HepG2 (cell line): ENCODE results near the gene SPAG4. TPM values are rescaled to one million over a fixed set of nuclear protein-coding genes. Genes with fewer than 3 reads are reported as not detected.
A peak's percentile ranks its signal among the peaks of the same experiment; 100 is the strongest.

Experiments
- ARNT ChIP-seq: fragments of 450-650 bp; IDR thresholded peaks from 2 replicates; pipeline ENCODE4 v1.6.1; 2017
- CSRNP2 ChIP-seq: sonication (generic); formaldehyde crosslinking; conservative IDR thresholded peaks from 2 replicates; pipeline ENCODE4 v1.8.0; 2022; ENCODE audit warnings: low read depth, missing genetic modification reagents
- DNMT3B ChIP-seq: conservative IDR thresholded peaks from 2 replicates; pipeline ENCODE4 v1.6.1; 2016; ENCODE audit warnings: missing biosample characterization, control low read depth
- DPF2 ChIP-seq: sonication (generic); formaldehyde crosslinking; IDR thresholded peaks from 2 replicates; pipeline ENCODE4 v1.4.0; 2020; ENCODE audit warnings: mild to moderate bottlenecking, low read depth, missing genetic modification reagents, borderline replicate concordance
- ELF3 ChIP-seq: IDR thresholded peaks from 2 replicates; pipeline ENCODE4 v1.6.1; 2016; ENCODE audit warnings: missing genetic modification reagents, missing compliant biosample characterization
- KIAA2018 ChIP-seq: sonication (generic); formaldehyde crosslinking; IDR thresholded peaks from 2 replicates; pipeline ENCODE4 v1.5.0; 2020; ENCODE audit warnings: mild to moderate bottlenecking, missing genetic modification reagents, borderline replicate concordance
- MED13 ChIP-seq: sonication (generic); formaldehyde crosslinking; IDR thresholded peaks from 2 replicates; pipeline ENCODE4 v1.5.0; 2020; ENCODE audit warnings: missing genetic modification reagents
- MYPOP ChIP-seq: sonication (generic); formaldehyde crosslinking; IDR thresholded peaks from 2 replicates; pipeline ENCODE4 v1.8.1; 2023; ENCODE audit warnings: mild to moderate bottlenecking, moderate library complexity, missing genetic modification reagents
- NFRKB ChIP-seq: fragments of 450-650 bp; IDR thresholded peaks from 2 replicates; pipeline ENCODE4 v1.6.1; 2017
- ZBTB20 ChIP-seq: sonication (generic); formaldehyde crosslinking; IDR thresholded peaks from 2 replicates; pipeline ENCODE4 v1.8.1; 2023; ENCODE audit warnings: missing genetic modification reagents, low read depth, mild to moderate bottlenecking, borderline replicate concordance
- ZBTB7A ChIP-seq: sonication (generic); formaldehyde crosslinking; IDR thresholded peaks from 2 replicates; pipeline ENCODE4 v1.8.0; 2022; ENCODE audit warnings: mild to moderate bottlenecking, missing genetic modification reagents
- ZNF225 ChIP-seq: sonication (generic); formaldehyde crosslinking; IDR thresholded peaks from 2 replicates; pipeline ENCODE4 v1.4.0; 2020; ENCODE audit warnings: mild to moderate bottlenecking, missing genetic modification reagents
- ZNF263 ChIP-seq: sonication (generic); formaldehyde crosslinking; IDR thresholded peaks from 2 replicates; pipeline ENCODE4 v1.4.0; 2020; ENCODE audit warnings: missing genetic modification reagents
- ZNF383 ChIP-seq: sonication (generic); formaldehyde crosslinking; IDR thresholded peaks from 2 replicates; pipeline ENCODE4 v1.4.0; 2020; ENCODE audit warnings: missing genetic modification reagents, mild to moderate bottlenecking, borderline replicate concordance
- ZNF446 ChIP-seq: sonication (generic); formaldehyde crosslinking; IDR thresholded peaks from 2 replicates; pipeline ENCODE4 v1.5.0; 2020; ENCODE audit warnings: mild to moderate bottlenecking, missing genetic modification reagents
- ZNF879 ChIP-seq: sonication (generic); formaldehyde crosslinking; IDR thresholded peaks from 2 replicates; pipeline ENCODE4 v1.8.1; 2023; ENCODE audit warnings: missing genetic modification reagents
- polyA plus RNA-seq, 8 experiments: library from polyadenylated mRNA; depleted of rRNA in 3 of 8; stranded (reverse) in 7 of 8; unstranded in 1 of 8; fragments of >200 nt; fragmentation: Illumina TruSeq in 4 of 8; extraction: Trizol in 4 of 8; gene quantifications; 2 replicates each; pipeline versions ENCODE4 v1.2.1 to v1.2.3, GENCODE V29; 2011 to 2016; ENCODE audit warnings: low read depth in 4 of 8, missing spikeins in 1 of 8, mixed read lengths in 1 of 8; ENCODE audit not compliant: insufficient read depth in 1 of 8
- total RNA-seq, 5 experiments: library from RNA; depleted of rRNA; stranded (reverse); fragments of >200 nt; fragmentation: Illumina TruSeq; extraction: Trizol; gene quantifications; 2 replicates each; pipeline ENCODE4 v1.2.3, GENCODE V29; 2016; ENCODE audit warnings: low read depth in 1 of 5

Gene SPAG4
- total and polyA plus RNA-seq, 2 of the 13 experiments (the other 11 are each of a cell fraction or from before 2014, with no cell fraction given), result 5.8 to 137 TPM

DNA sequence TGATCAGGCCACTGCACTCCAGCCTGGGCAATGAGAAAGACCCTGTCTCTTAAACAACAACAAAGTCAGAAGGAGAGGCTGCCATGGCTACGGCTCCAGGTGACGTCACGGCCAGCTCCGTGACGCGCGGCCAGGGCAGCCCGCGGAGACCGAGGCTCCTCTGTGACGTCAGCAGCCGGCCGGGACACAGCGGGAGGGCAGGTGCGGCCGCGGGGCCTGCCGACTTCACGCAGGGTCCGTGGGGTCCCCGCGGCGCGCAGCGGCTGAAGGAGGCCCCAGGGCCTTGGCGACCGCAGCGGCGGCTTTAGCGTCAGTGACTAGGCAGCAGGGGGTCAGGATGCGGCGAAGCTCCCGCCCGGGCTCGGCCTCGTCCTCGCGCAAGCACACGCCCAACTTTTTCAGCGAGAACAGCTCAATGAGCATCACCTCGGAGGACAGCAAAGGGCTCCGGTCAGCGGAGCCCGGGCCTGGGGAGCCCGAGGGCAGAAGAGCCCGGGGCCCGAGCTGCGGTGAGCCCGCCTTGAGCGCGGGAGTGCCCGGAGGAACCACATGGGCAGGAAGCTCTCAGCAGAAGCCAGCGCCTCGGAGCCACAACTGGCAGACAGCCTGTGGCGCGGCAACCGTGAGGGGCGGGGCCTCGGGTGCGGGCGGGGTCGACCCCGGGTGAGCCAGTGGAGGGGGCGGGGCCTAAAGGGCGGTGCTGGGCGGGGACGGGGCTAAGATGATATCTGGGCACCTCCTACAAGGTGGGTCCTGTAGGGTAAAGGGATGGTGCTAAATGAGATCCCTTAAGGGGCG is at the start of gene SPAG4 (continued):
- peak; percentile 87; the same call in 1 of the 2 replicates for TF ChIP-seq CSRNP2 (CRISPR knock-in tag)
- TF ChIP-seq MYPOP (CRISPR knock-in tag), result peak; percentile 96
- peak; percentile 94 for TF ChIP-seq MED13 (CRISPR knock-in tag)
- TF ChIP-seq DNMT3B (CRISPR knock-in tag), result no peak; the same call in 1 of the 2 replicates
- TF ChIP-seq DPF2 (CRISPR knock-in tag), result 0 out of 2 replicates have a peak, but pooled peaks have one; percentile 41
- TF ChIP-seq ZBTB20 (CRISPR knock-in tag), result peak; percentile 98
- no peak for TF ChIP-seq NFRKB
- TF ChIP-seq ZNF879 (CRISPR knock-in tag), result peak; percentile 99
- TF ChIP-seq ELF3 (CRISPR knock-in tag), result peak; percentile 89
- TF ChIP-seq KIAA2018, result peak; percentile 91; the same call in 1 of the 2 replicates
- peak; percentile 98 for TF ChIP-seq ZNF446
- TF ChIP-seq ZBTB7A, result peak; percentile 12; the same call in 1 of the 2 replicates
- TF ChIP-seq ZNF383 (CRISPR knock-in tag), result no peak
- peak; percentile 84 for TF ChIP-seq ZNF263
- TF ChIP-seq ARNT, result no peak
- TF ChIP-seq ZNF225 (CRISPR knock-in tag), result peak; percentile 96
